HG02623 (cell line): ENCODE data around the gene TMEM219.
"Not testable (repeated sequence)": the region's sequence is repeated elsewhere in the genome, so short reads cannot be mapped to it uniquely, and the experiment has no call there.

Experiments used
- ATAC-seq: cut with Tn5 transposase; IDR thresholded peaks from one replicate; pipeline ENCODE4 v1.9.1; 2021; ENCODE audit warnings: moderate library complexity; ENCODE audit not compliant: unreplicated experiment

Gene TMEM219

GRCh38 chr16:30010844-30011713, 49.2 kb downstream of the TMEM219 start, which contains the start of gene DOC2A:
TSS of gene DOC2A (minus strand) at chr16:30011027. CDS start at chr16:30010222, 805 bp downstream.
- ATAC-seq, result no peak

- no peak for ATAC-seq
These were observed 50.0 kb downstream of the TMEM219 start for GRCh38 chr16:30011714-30012504.

GRCh38 chr16:30012598-30012997, 50.7 kb downstream of the TMEM219 start:
- not testable (repeated sequence) for ATAC-seq

- not testable (repeated sequence) for ATAC-seq
These were observed 53.6 kb downstream of the TMEM219 start for GRCh38 chr16:30015450-30015849.

GRCh38 chr16:30016555-30017276, 54.8 kb downstream of the TMEM219 start:
- ATAC-seq, result no peak

GRCh38 chr16:30017277-30017656, 55.4 kb downstream of the TMEM219 start:
- ATAC-seq, result no peak

GRCh38 chr16:30017937-30018336, 56.1 kb downstream of the TMEM219 start:
- ATAC-seq, result not testable (repeated sequence)

- no peak for ATAC-seq
These were observed 56.9 kb downstream of the TMEM219 start for GRCh38 chr16:30018731-30019158.
